ENCODE data around the gene DERA.

Gene DERA

GRCh38 chr12:15932327-15932726 is 21.2 kb downstream of the DERA start:
- POLR2A ChIA-PET: no interaction called here
- Histone ChIP-seq H3K4me1 (ENCODE audit: control insufficient read depth, insufficient read depth, low read length) (peaks cover 11% of the 10 kb centered on the region), H3K4me3 (ENCODE audit: low read depth, low read length) (no peak overlapping the region), H3K9me3 (ENCODE audit: control insufficient read depth, insufficient read depth, low read depth, low read length) (no peaks in the 10 kb centered on the region), H3K36me3 (ENCODE audit: control insufficient read depth in 2 of 2, insufficient read depth in 1 of 2, low read length in 2 of 2) (no peaks in the 10 kb centered on the region), H3K27ac (ENCODE audit: extremely low read depth, low read depth, low read length) (no peak overlapping the region)
- CTCF ChIA-PET: interaction anchor here (0.6 to 0.7 kb wide), 2 partner anchors 44 to 460 kb away, joined by 3 to 6 read pairs; no protein-coding TSS in a partner anchor
- TF ChIP-seq ZNF366 (tag by site-specific recombination; conservative IDR thresholded peaks at IDR 0.05): no peak
- no peak for TF ChIP-seq ZNF24 (tag by site-specific recombination; IDR thresholded peaks at IDR 0.05)
- TF ChIP-seq HIC1 (tag by site-specific recombination; IDR thresholded peaks at IDR 0.05): no peak
- TF ChIP-seq ZNF248 (tag by site-specific recombination; IDR thresholded peaks at IDR 0.05): no peak
- no peak for TF ChIP-seq IKZF3 (tag by site-specific recombination; IDR thresholded peaks at IDR 0.05)
- TF ChIP-seq ZNF785 (tag by site-specific recombination; IDR thresholded peaks at IDR 0.05): no peak
- TF ChIP-seq, protein P1, sequence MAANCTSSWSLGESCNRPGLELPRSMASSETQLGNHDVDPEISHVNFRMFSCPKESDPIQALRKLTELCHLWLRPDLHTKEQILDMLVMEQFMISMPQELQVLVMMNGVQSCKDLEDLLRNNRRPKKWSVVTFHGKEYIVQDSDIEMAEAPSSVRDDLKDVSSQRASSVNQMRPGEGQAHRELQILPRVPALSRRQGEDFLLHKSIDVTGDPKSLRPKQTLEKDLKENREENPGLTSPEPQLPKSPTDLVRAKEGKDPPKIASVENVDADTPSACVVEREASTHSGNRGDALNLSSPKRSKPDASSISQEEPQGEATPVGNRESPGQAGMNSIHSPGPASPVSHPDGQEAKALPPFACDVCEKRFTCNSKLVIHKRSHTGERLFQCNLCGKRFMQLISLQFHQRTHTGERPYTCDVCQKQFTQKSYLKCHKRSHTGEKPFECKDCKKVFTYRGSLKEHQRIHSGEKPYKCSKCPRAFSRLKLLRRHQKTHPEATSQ (tag by site-specific recombination; IDR thresholded peaks at IDR 0.05): no peak
- no peak for TF ChIP-seq SP7 (tag by site-specific recombination; IDR thresholded peaks at IDR 0.05)
- TF ChIP-seq KLF8 (tag by site-specific recombination; IDR thresholded peaks at IDR 0.05): no peak
- no peak for TF ChIP-seq OSR2 (tag by site-specific recombination; IDR thresholded peaks at IDR 0.05)
- no peak for TF ChIP-seq ZNF10 (tag by site-specific recombination; IDR thresholded peaks at IDR 0.05)
- no peak for TF ChIP-seq OVOL3 (tag by site-specific recombination; IDR thresholded peaks at IDR 0.05)
- no peak for TF ChIP-seq ZNF747 (tag by site-specific recombination; IDR thresholded peaks at IDR 0.05)
- no peak for TF ChIP-seq ZSCAN23 (tag by site-specific recombination; IDR thresholded peaks at IDR 0.05)
- no peak for TF ChIP-seq YY1 (tag by site-specific recombination; IDR thresholded peaks at IDR 0.05)
- TF ChIP-seq, protein P2, sequence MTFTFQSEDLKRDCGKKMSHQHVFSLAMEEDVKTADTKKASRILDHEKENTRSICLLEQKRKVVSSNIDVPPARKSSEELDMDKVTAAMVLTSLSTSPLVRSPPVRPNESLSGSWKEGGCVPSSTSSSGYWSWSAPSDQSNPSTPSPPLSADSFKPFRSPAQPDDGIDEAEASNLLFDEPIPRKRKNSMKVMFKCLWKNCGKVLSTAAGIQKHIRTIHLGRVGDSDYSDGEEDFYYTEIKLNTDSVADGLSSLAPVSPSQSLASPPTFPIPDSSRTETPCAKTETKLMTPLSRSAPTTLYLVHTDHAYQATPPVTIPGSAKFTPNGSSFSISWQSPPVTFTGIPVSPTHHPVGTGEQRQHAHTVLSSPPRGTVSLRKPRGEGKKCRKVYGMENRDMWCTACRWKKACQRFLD (tag by site-specific recombination; IDR thresholded peaks at IDR 0.05): no peak

- POLR2A ChIA-PET: no interaction called here
- CTCF ChIA-PET: interaction anchor here (0.6 to 0.7 kb wide), 2 partner anchors 43 to 460 kb away, joined by 3 to 6 read pairs; no protein-coding TSS in a partner anchor
- Histone ChIP-seq H3K4me3 (ENCODE audit: low read depth, low read length) (no peak overlapping the region), H3K27ac (ENCODE audit: extremely low read depth, low read depth, low read length) (no peak overlapping the region), H3K9me3 (ENCODE audit: control insufficient read depth, insufficient read depth, low read depth, low read length) (no peaks in the 10 kb centered on the region), H3K36me3 (ENCODE audit: control insufficient read depth in 2 of 2, insufficient read depth in 1 of 2, low read length in 2 of 2) (no peaks in the 10 kb centered on the region), H3K4me1 (ENCODE audit: control insufficient read depth, insufficient read depth, low read length) (peaks cover 11% of the 10 kb centered on the region)
- no peak for TF ChIP-seq ZBTB17 (tag by site-specific recombination; IDR thresholded peaks at IDR 0.05)
- TF ChIP-seq ZNF146 (tag by site-specific recombination; IDR thresholded peaks at IDR 0.05): 0 out of 2 replicates have a peak, but pooled peaks have one; percentile 45
Observed at GRCh38 chr12:15932971-15933370, 21.8 kb downstream of the DERA start.

DNA sequence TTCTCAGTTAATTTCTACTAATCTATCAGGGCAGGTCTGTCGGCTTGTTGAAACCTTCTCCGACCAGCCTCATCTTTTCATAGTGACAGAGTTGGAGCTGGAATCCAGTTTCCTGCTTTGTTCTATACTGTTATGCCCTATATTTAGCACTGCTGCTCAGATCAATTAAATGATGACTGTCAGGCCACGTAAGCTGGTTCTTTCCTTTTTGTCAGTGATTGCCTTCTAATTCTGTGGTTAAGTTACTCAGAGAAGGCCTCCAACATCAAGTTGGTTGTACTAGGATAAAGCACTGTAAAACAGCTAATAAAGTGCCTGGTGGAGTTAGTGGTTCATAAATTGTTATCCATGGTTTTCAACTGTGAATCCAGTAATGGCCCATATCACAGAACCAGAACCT is 22.6 kb downstream of the DERA start:
- ChIA-PET CTCF (no interaction called here), POLR2A (no interaction called here)
- TF ChIP-seq ZNF292 (tag by site-specific recombination; IDR thresholded peaks at IDR 0.05; ENCODE audit: borderline replicate concordance, low read depth) (no peak), BCL6B (tag by site-specific recombination; IDR thresholded peaks at IDR 0.05) (no peak), ZNF423 (tag by site-specific recombination; IDR thresholded peaks at IDR 0.05) (no peak), ZBTB17 (tag by site-specific recombination; IDR thresholded peaks at IDR 0.05) (no peak), ZNF433 (tag by site-specific recombination; IDR thresholded peaks at IDR 0.05; ENCODE audit: low read depth) (no peak), ZFP37 (tag by site-specific recombination; IDR thresholded peaks at IDR 0.05) (no peak), AEBP2 (tag by site-specific recombination; IDR thresholded peaks at IDR 0.05; ENCODE audit: borderline replicate concordance) (no peak), GLI2 (tag by site-specific recombination; IDR thresholded peaks at IDR 0.05; ENCODE audit: borderline replicate concordance, low read depth) (no peak), ZNF76 (tag by site-specific recombination; IDR thresholded peaks at IDR 0.05; ENCODE audit: borderline replicate concordance, low read depth) (no peak)

More for the DNA sequence above, 22.6 kb downstream of the DERA start:
- H3K9me3 ChIP-seq (ENCODE audit: control insufficient read depth, insufficient read depth, low read depth, low read length): no peaks in the 10 kb centered on the region
- H3K36me3 ChIP-seq (ENCODE audit: control insufficient read depth in 2 of 2, insufficient read depth in 1 of 2, low read length in 2 of 2): no peaks in the 10 kb centered on the region
- no peak overlapping the region for H3K4me3 ChIP-seq (ENCODE audit: low read depth, low read length)
- H3K4me1 ChIP-seq (ENCODE audit: control insufficient read depth, insufficient read depth, low read length): peaks cover 8% of the 10 kb centered on the region; the same call in 1 of the 2 replicates
- H3K27ac ChIP-seq (ENCODE audit: extremely low read depth, low read depth, low read length): no peak overlapping the region

All from HEK293 (cell line).